ENCODE results near the gene FAM177A1.
"Not testable (repeated sequence)": the region's sequence is repeated elsewhere in the genome, so short reads cannot be mapped to it uniquely, and the experiment has no call there.

The FAM177A1 gene

GRCh38 chr14:35083530-35084150, 37.6 kb downstream of the FAM177A1 start:
- no peak overlapping the region for H3K14ac ChIP-seq (ENCODE audit: low read length)
- H2BK120ac ChIP-seq (ENCODE audit: low read depth, low read length) = no peak overlapping the region
- no peak overlapping the region for H3K4me3 ChIP-seq (ENCODE audit: low read length in 2 of 2)
- H4K8ac ChIP-seq (ENCODE audit: low read depth, low read length) = no peak overlapping the region
- H2BK5ac ChIP-seq (ENCODE audit: low read length) = no peak overlapping the region
- no peak overlapping the region for H3K4ac ChIP-seq (ENCODE audit: low read length)
- WGBS, 2 donors (ENCODE audit: extremely low coverage in 2 of 2, insufficient read length in 2 of 2, insufficient replicate concordance in 1 of 2) = no CpG with 5 or more reads among the region's 8 CpGs
- H3K9me3 ChIP-seq (replicated peaks in 1 of 2; ENCODE audit: control insufficient read depth in 2 of 2, insufficient read depth in 1 of 2, low read depth in 1 of 2, low read length in 2 of 2) = no peaks in the 10 kb centered on the region
- no peak overlapping the region for H3K23ac ChIP-seq (ENCODE audit: low read depth, low read length, poor library complexity)
- H2AFZ ChIP-seq (ENCODE audit: low read length) = no peak overlapping the region
- peaks cover 0 to 88% of the 10 kb centered on the region in 2 donors for H3K36me3 ChIP-seq (replicated peaks in 1 of 2; ENCODE audit: control insufficient read depth in 2 of 2, insufficient read depth in 2 of 2, low read length in 2 of 2)
- no peaks in the 10 kb centered on the region for H3K27me3 ChIP-seq (ENCODE audit: control insufficient read depth in 3 of 3, insufficient read depth in 3 of 3, low read depth in 1 of 3, low read length in 3 of 3)
- H3K79me1 ChIP-seq (ENCODE audit: low read depth, low read length) = no peaks in the 10 kb centered on the region
- H3K4me2 ChIP-seq (ENCODE audit: insufficient read depth, low read length, poor library complexity, severe bottlenecking) = no peak overlapping the region
- no peak overlapping the region for H2BK15ac ChIP-seq (ENCODE audit: low read length)
- no peak overlapping the region for H3K27ac ChIP-seq (replicated peaks; ENCODE audit: low read length)
- H3K18ac ChIP-seq (ENCODE audit: low read length) = no peak overlapping the region
- H2AK5ac ChIP-seq (ENCODE audit: low read depth, low read length) = no peak overlapping the region
- H3K4me1 ChIP-seq (ENCODE audit: control insufficient read depth in 2 of 2, insufficient read depth in 1 of 2, low read depth in 1 of 2, low read length in 2 of 2) = no peaks in the 10 kb centered on the region
- no peak overlapping the region for H3K9ac ChIP-seq (ENCODE audit: low read depth, low read length, poor library complexity)
- H4K91ac ChIP-seq (ENCODE audit: low read depth, low read length, poor library complexity) = no peak overlapping the region
- DNase-seq (ENCODE audit: low spot score) = no peak
- no peak overlapping the region for H2BK12ac ChIP-seq (ENCODE audit: low read length)

- Histone ChIP-seq H3K36me3 (replicated peaks in 1 of 2; ENCODE audit: control insufficient read depth in 2 of 2, insufficient read depth in 2 of 2, low read length in 2 of 2) (peaks cover 2 to 89% of the 10 kb centered on the region in 2 donors), H2BK120ac (ENCODE audit: low read depth, low read length) (no peak overlapping the region), H3K27me3 (ENCODE audit: control insufficient read depth in 3 of 3, insufficient read depth in 3 of 3, low read depth in 1 of 3, low read length in 3 of 3) (no peaks in the 10 kb centered on the region), H3K9ac (ENCODE audit: low read depth, low read length, poor library complexity) (no peak overlapping the region), H3K79me1 (ENCODE audit: low read depth, low read length) (no peaks in the 10 kb centered on the region), H3K4ac (ENCODE audit: low read length) (no peak overlapping the region), H2BK12ac (ENCODE audit: low read length) (no peak overlapping the region), H2AK5ac (ENCODE audit: low read depth, low read length) (no peak overlapping the region), H3K14ac (ENCODE audit: low read length) (no peak overlapping the region), H4K8ac (ENCODE audit: low read depth, low read length) (no peak overlapping the region), H4K91ac (ENCODE audit: low read depth, low read length, poor library complexity) (no peak overlapping the region), H3K4me3 (ENCODE audit: low read length in 2 of 2) (no peak overlapping the region), H2BK15ac (ENCODE audit: low read length) (no peak overlapping the region), H3K27ac (replicated peaks; ENCODE audit: low read length) (no peak overlapping the region), H3K23ac (ENCODE audit: low read depth, low read length, poor library complexity) (no peak overlapping the region), H2AFZ (ENCODE audit: low read length) (no peak overlapping the region), H3K4me1 (ENCODE audit: control insufficient read depth in 2 of 2, insufficient read depth in 1 of 2, low read depth in 1 of 2, low read length in 2 of 2) (no peaks in the 10 kb centered on the region), H2BK5ac (ENCODE audit: low read length) (no peak overlapping the region), H3K18ac (ENCODE audit: low read length) (no peak overlapping the region), H3K4me2 (ENCODE audit: insufficient read depth, low read length, poor library complexity, severe bottlenecking) (no peak overlapping the region), H3K9me3 (replicated peaks in 1 of 2; ENCODE audit: control insufficient read depth in 2 of 2, insufficient read depth in 1 of 2, low read depth in 1 of 2, low read length in 2 of 2) (peaks cover 0 to 2% of the 10 kb centered on the region in 2 donors)
- no peak for DNase-seq (ENCODE audit: low spot score)
- WGBS, 2 donors (ENCODE audit: extremely low coverage in 2 of 2, insufficient read length in 2 of 2, insufficient replicate concordance in 1 of 2) = no CpG with 5 or more reads among the region's 2 CpGs
Observed at GRCh38 chr14:35085441-35085840, 39.4 kb downstream of the FAM177A1 start.

GRCh38 chr14:35088514-35088913, 42.4 kb downstream of the FAM177A1 start:
- peaks cover 4 to 87% of the 10 kb centered on the region in 2 donors for H3K36me3 ChIP-seq (replicated peaks in 1 of 2; ENCODE audit: control insufficient read depth in 2 of 2, insufficient read depth in 2 of 2, low read length in 2 of 2)
- no peak overlapping the region for H2BK5ac ChIP-seq (ENCODE audit: low read length)
- H4K91ac ChIP-seq (ENCODE audit: low read depth, low read length, poor library complexity) = no peak overlapping the region
- no peak overlapping the region for H3K4me2 ChIP-seq (ENCODE audit: insufficient read depth, low read length, poor library complexity, severe bottlenecking)
- no peak overlapping the region for H2AFZ ChIP-seq (ENCODE audit: low read length)
- no peak overlapping the region for H4K8ac ChIP-seq (ENCODE audit: low read depth, low read length)
- H2BK120ac ChIP-seq (ENCODE audit: low read depth, low read length) = no peak overlapping the region
- DNase-seq (ENCODE audit: low spot score) = no peak
- H2BK12ac ChIP-seq (ENCODE audit: low read length) = no peak overlapping the region
- H3K27me3 ChIP-seq (ENCODE audit: control insufficient read depth in 3 of 3, insufficient read depth in 3 of 3, low read depth in 1 of 3, low read length in 3 of 3) = no peaks in the 10 kb centered on the region
- no peak overlapping the region for H3K18ac ChIP-seq (ENCODE audit: low read length)
- no peak overlapping the region for H2AK5ac ChIP-seq (ENCODE audit: low read depth, low read length)
- H3K4me1 ChIP-seq (ENCODE audit: control insufficient read depth in 2 of 2, insufficient read depth in 1 of 2, low read depth in 1 of 2, low read length in 2 of 2) = no peaks in the 10 kb centered on the region
- H3K9me3 ChIP-seq (replicated peaks in 1 of 2; ENCODE audit: control insufficient read depth in 2 of 2, insufficient read depth in 1 of 2, low read depth in 1 of 2, low read length in 2 of 2) = peaks cover 2 to 4% of the 10 kb centered on the region in 2 donors
- WGBS, 2 donors (ENCODE audit: extremely low coverage in 2 of 2, insufficient read length in 2 of 2, insufficient replicate concordance in 1 of 2) = no CpG with 5 or more reads among the region's 2 CpGs
- no peak overlapping the region for H3K9ac ChIP-seq (ENCODE audit: low read depth, low read length, poor library complexity)
- H3K27ac ChIP-seq (replicated peaks; ENCODE audit: low read length) = no peak overlapping the region
- H3K23ac ChIP-seq (ENCODE audit: low read depth, low read length, poor library complexity) = no peak overlapping the region
- no peak overlapping the region for H3K14ac ChIP-seq (ENCODE audit: low read length)
- no peak overlapping the region for H3K4me3 ChIP-seq (ENCODE audit: low read length in 2 of 2)
- H3K79me1 ChIP-seq (ENCODE audit: low read depth, low read length) = no peaks in the 10 kb centered on the region
- no peak overlapping the region for H3K4ac ChIP-seq (ENCODE audit: low read length)
- no peak overlapping the region for H2BK15ac ChIP-seq (ENCODE audit: low read length)

- H4K91ac ChIP-seq (ENCODE audit: low read depth, low read length, poor library complexity); H3K27me3 ChIP-seq (ENCODE audit: control insufficient read depth in 3 of 3, insufficient read depth in 3 of 3, low read depth in 1 of 3, low read length in 3 of 3); H3K4me3 ChIP-seq (ENCODE audit: low read length in 2 of 2); H2AK5ac ChIP-seq (ENCODE audit: low read depth, low read length); H3K18ac ChIP-seq (ENCODE audit: low read length); DNase-seq (ENCODE audit: low spot score); H2BK120ac ChIP-seq (ENCODE audit: low read depth, low read length); H2BK15ac ChIP-seq (ENCODE audit: low read length); H2BK5ac ChIP-seq (ENCODE audit: low read length); H3K9ac ChIP-seq (ENCODE audit: low read depth, low read length, poor library complexity); H3K4me2 ChIP-seq (ENCODE audit: insufficient read depth, low read length, poor library complexity, severe bottlenecking); H4K8ac ChIP-seq (ENCODE audit: low read depth, low read length); H3K9me3 ChIP-seq (replicated peaks in 1 of 2; ENCODE audit: control insufficient read depth in 2 of 2, insufficient read depth in 1 of 2, low read depth in 1 of 2, low read length in 2 of 2); H3K27ac ChIP-seq (replicated peaks; ENCODE audit: low read length); H3K23ac ChIP-seq (ENCODE audit: low read depth, low read length, poor library complexity); H2BK12ac ChIP-seq (ENCODE audit: low read length); H3K4me1 ChIP-seq (ENCODE audit: control insufficient read depth in 2 of 2, insufficient read depth in 1 of 2, low read depth in 1 of 2, low read length in 2 of 2); H3K14ac ChIP-seq (ENCODE audit: low read length); H3K79me1 ChIP-seq (ENCODE audit: low read depth, low read length); H2AFZ ChIP-seq (ENCODE audit: low read length); H3K4ac ChIP-seq (ENCODE audit: low read length): not testable (repeated sequence)
- WGBS, 2 donors (ENCODE audit: extremely low coverage in 2 of 2, insufficient read length in 2 of 2, insufficient replicate concordance in 1 of 2) = no CpG with 5 or more reads among the region's 6 CpGs
- H3K36me3 ChIP-seq (replicated peaks in 1 of 2; ENCODE audit: control insufficient read depth in 2 of 2, insufficient read depth in 2 of 2, low read length in 2 of 2) = peaks cover 8 to 93% of the 10 kb centered on the region in 2 donors
Observed at GRCh38 chr14:35094645-35095044, 48.6 kb downstream of the FAM177A1 start.
